Measurements from ENCODE around the gene TMEM60. TPM values are rescaled to one million over a fixed set of nuclear protein-coding genes. Genes with fewer than 3 reads are reported as not detected.

TMEM60 gene
- polyA plus RNA-seq, 1 donor from 2014 or later: 29.3 TPM

- no peaks in the 10 kb centered on the region for H3K27me3 ChIP-seq (ENCODE audit: insufficient read depth, low read depth, low read length)
- no peaks in the 10 kb centered on the region for H3K9me3 ChIP-seq (ENCODE audit: low read length)
- H3K4me3 ChIP-seq (ENCODE audit: low read length): no peak overlapping the region
- H4K20me1 ChIP-seq (ENCODE audit: insufficient read depth): no peaks in the 10 kb centered on the region
- H2AFZ ChIP-seq (ENCODE audit: low read depth, low read length): no peak overlapping the region
- H3K27ac ChIP-seq (ENCODE audit: low read length): no peak overlapping the region
- H3K36me3 ChIP-seq (ENCODE audit: insufficient read depth, low read length): peaks cover 6% of the 10 kb centered on the region
- no peak overlapping the region for H3K9ac ChIP-seq (ENCODE audit: low read length)
- no peak for TF ChIP-seq SMC3 (conservative IDR thresholded peaks at IDR 0.05; ENCODE audit: poor library complexity)
- TF ChIP-seq TAF1 (IDR thresholded peaks at IDR 0.05; ENCODE audit: low read depth): no peak
- TF ChIP-seq EP300 (conservative IDR thresholded peaks at IDR 0.05; ENCODE audit: poor library complexity, severe bottlenecking): no peak
- no peak for TF ChIP-seq CTCF (IDR thresholded peaks at IDR 0.05; ENCODE audit: poor library complexity, severe bottlenecking)
- TF ChIP-seq REST (IDR thresholded peaks at IDR 0.05; ENCODE audit: borderline replicate concordance): no peak
- no peak for TF ChIP-seq EZH2 (IDR thresholded peaks at IDR 0.05; ENCODE audit: borderline replicate concordance, insufficient read depth, low read length, poor library complexity, severe bottlenecking)
- TF ChIP-seq POLR2AphosphoS5 (IDR thresholded peaks at IDR 0.05): no peak
- no peak for TF ChIP-seq RAD21 (conservative IDR thresholded peaks at IDR 0.05)
- TF ChIP-seq MXI1 (conservative IDR thresholded peaks at IDR 0.05; ENCODE audit: poor library complexity, severe bottlenecking): no peak
- H3K79me2 ChIP-seq (replicated peaks; ENCODE audit: insufficient read depth, low read length): peaks cover 15% of the 10 kb centered on the region
- H3K9me2 ChIP-seq (ENCODE audit: insufficient read depth, low read length): no peaks in the 10 kb centered on the region
- H3K4me2 ChIP-seq (ENCODE audit: low read length): no peak overlapping the region
- H3F3A ChIP-seq (ENCODE audit: insufficient read depth, low read length, poor library complexity, severe bottlenecking): no peaks in the 10 kb centered on the region
Measured at GRCh38 chr7:77765906-77766800, 32.1 kb downstream of the TMEM60 start.

- TF ChIP-seq SMC3 (conservative IDR thresholded peaks at IDR 0.05; ENCODE audit: poor library complexity): no peak
- TF ChIP-seq REST (IDR thresholded peaks at IDR 0.05; ENCODE audit: borderline replicate concordance): no peak
- TF ChIP-seq POLR2AphosphoS5 (IDR thresholded peaks at IDR 0.05): no peak
- no peak for TF ChIP-seq MXI1 (conservative IDR thresholded peaks at IDR 0.05; ENCODE audit: poor library complexity, severe bottlenecking)
- no peak for TF ChIP-seq EZH2 (IDR thresholded peaks at IDR 0.05; ENCODE audit: borderline replicate concordance, insufficient read depth, low read length, poor library complexity, severe bottlenecking)
- no peak for TF ChIP-seq CTCF (IDR thresholded peaks at IDR 0.05; ENCODE audit: poor library complexity, severe bottlenecking)
- no peak for TF ChIP-seq RAD21 (conservative IDR thresholded peaks at IDR 0.05)
- TF ChIP-seq EP300 (conservative IDR thresholded peaks at IDR 0.05; ENCODE audit: poor library complexity, severe bottlenecking): no peak
- TF ChIP-seq TAF1 (IDR thresholded peaks at IDR 0.05; ENCODE audit: low read depth): no peak
- Histone ChIP-seq H3K4me3 (ENCODE audit: low read length) (no peak overlapping the region), H3K27ac (ENCODE audit: low read length) (no peak overlapping the region), H3K9me3 (ENCODE audit: low read length) (no peaks in the 10 kb centered on the region), H3K36me3 (ENCODE audit: insufficient read depth, low read length) (peaks cover 6% of the 10 kb centered on the region), H3F3A (ENCODE audit: insufficient read depth, low read length, poor library complexity, severe bottlenecking) (no peaks in the 10 kb centered on the region), H4K20me1 (ENCODE audit: insufficient read depth) (no peaks in the 10 kb centered on the region), H3K9ac (ENCODE audit: low read length) (no peak overlapping the region), H3K9me2 (ENCODE audit: insufficient read depth, low read length) (no peaks in the 10 kb centered on the region), H3K27me3 (ENCODE audit: insufficient read depth, low read depth, low read length) (no peaks in the 10 kb centered on the region), H3K79me2 (replicated peaks; ENCODE audit: insufficient read depth, low read length) (peaks cover 15% of the 10 kb centered on the region), H3K4me2 (ENCODE audit: low read length) (no peak overlapping the region), H2AFZ (ENCODE audit: low read depth, low read length) (no peak overlapping the region)
Measured at GRCh38 chr7:77765481-77765880, 32.8 kb downstream of the TMEM60 start.
